Spleen (tissue), 7 donors: ENCODE data around the gene CCDC86.

Experiments
- POLR2AphosphoS5 ChIP-seq, 3 donors: sonication (generic); formaldehyde crosslinking; IDR thresholded peaks; one replicate each; pipeline ENCODE4 v1.5.1; 2017; ENCODE audit warnings: antibody characterized with exemption in 3 of 3
- TF ChIP-seq, protein P1 (sequence below), 11 experiments: fragments of 200-600 bp in 7 of 11; fragments of 450-650 bp in 4 of 11; sonication (generic) in 4 of 11; IDR thresholded peaks in 8 of 11; conservative IDR thresholded peaks in 3 of 11; 1 replicate in 7 of 11; 2 replicates in 4 of 11; pipeline versions ENCODE4 v1.4.0 to v1.8.0; 2016 to 2021; ENCODE audit warnings: antibody characterized with exemption in 11 of 11, inconsistent platforms in 4 of 11, mild to moderate bottlenecking in 1 of 11
- donor health status: DM: no; HTN: no; CAD: no; lungs with moderate emphysema.
- donor health status: DM: no; HTN: no; CAD: no.
- donor health status: DM: no; HTN: no; CAD: no.

- TF ChIP-seq POLR2AphosphoS5 (IDR thresholded peaks at IDR 0.05), result no peak
- TF ChIP-seq, protein P1, sequence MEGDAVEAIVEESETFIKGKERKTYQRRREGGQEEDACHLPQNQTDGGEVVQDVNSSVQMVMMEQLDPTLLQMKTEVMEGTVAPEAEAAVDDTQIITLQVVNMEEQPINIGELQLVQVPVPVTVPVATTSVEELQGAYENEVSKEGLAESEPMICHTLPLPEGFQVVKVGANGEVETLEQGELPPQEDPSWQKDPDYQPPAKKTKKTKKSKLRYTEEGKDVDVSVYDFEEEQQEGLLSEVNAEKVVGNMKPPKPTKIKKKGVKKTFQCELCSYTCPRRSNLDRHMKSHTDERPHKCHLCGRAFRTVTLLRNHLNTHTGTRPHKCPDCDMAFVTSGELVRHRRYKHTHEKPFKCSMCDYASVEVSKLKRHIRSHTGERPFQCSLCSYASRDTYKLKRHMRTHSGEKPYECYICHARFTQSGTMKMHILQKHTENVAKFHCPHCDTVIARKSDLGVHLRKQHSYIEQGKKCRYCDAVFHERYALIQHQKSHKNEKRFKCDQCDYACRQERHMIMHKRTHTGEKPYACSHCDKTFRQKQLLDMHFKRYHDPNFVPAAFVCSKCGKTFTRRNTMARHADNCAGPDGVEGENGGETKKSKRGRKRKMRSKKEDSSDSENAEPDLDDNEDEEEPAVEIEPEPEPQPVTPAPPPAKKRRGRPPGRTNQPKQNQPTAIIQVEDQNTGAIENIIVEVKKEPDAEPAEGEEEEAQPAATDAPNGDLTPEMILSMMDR (IDR thresholded peaks at IDR 0.05 in 8 of 11, conservative IDR thresholded peaks at IDR 0.05 in 3 of 11), result no peak
Observed at GRCh38 chr11:60878245-60879101, 36.6 kb downstream of the CCDC86 start.
